GM10248 (cell line): Measurements from ENCODE around the gene LLPH.

Experiments used
- CTCF ChIA-PET: fragments of 300-600 bp; sonication (Branson Sonifier 250); formaldehyde crosslinking; extraction: SDS; loops from one replicate; lab custom pipeline; 2021; ENCODE audit warnings: antibody characterized with exemption; lab: Yijun Ruan, JAX
- POLR2A ChIA-PET: fragments of 350-650 bp; sonication (Branson Sonifier 250); formaldehyde crosslinking; extraction: SDS; loops from one replicate; lab custom pipeline; 2020; ENCODE audit warnings: antibody characterized with exemption; lab: Yijun Ruan, JAX
- DNase-seq: peaks from one replicate; pipeline ENCODE4 v3.0.0; 2012; ENCODE audit errors: extremely low spot score
- CTCF ChIP-seq: IDR thresholded peaks from 2 replicates; pipeline ENCODE4 v1.5.1; 2012; ENCODE audit warnings: mild to moderate bottlenecking, low read depth; ENCODE audit errors: extremely low read depth, missing control alignments, control extremely low read depth

Gene LLPH

GRCh38 chr12:66131067-66131688, 628 bp upstream of the LLPH start:
- ChIA-PET POLR2A (interaction anchor here (1.0 kb wide), 1 partner anchor 38 kb away, joined by 3 read pairs; the partner anchor contains the start of gene TMBIM4), CTCF (interaction anchor here (0.7 to 1.5 kb wide), 9 partner anchors 9 to 105 kb away, joined by 3 to 6 read pairs (median 4); no protein-coding TSS in a partner anchor)
- no peak for DNase-seq
- no peak for TF ChIP-seq CTCF

GRCh38 chr12:66129934-66130266, 650 bp downstream of the LLPH start:
- CTCF ChIA-PET = interaction anchor here (1.3 kb wide), 1 partner anchor 12 kb away, joined by 4 read pairs; no protein-coding TSS in a partner anchor
- DNase-seq = no peak
- POLR2A ChIA-PET = no interaction called here
- no peak for TF ChIP-seq CTCF

GRCh38 chr12:66127650-66128049, 2.9 kb downstream of the LLPH start:
- ChIA-PET POLR2A (no interaction called here), CTCF (no interaction called here)
- no peak for TF ChIP-seq CTCF
- no peak for DNase-seq

GRCh38 chr12:66120477-66120876, 10.1 kb downstream of the LLPH start:
- no peak for TF ChIP-seq CTCF
- no peak for DNase-seq
- ChIA-PET POLR2A (interaction anchor here (0.6 kb wide), 1 partner anchor 270 kb away, joined by 4 read pairs; no protein-coding TSS in a partner anchor), CTCF (interaction anchor here (1.0 to 5.9 kb wide), 4 partner anchors 14 to 564 kb away, joined by 3 to 40 read pairs (median 4); no protein-coding TSS in a partner anchor)

- ChIA-PET CTCF (interaction anchor here (1.2 to 5.9 kb wide), 3 partner anchors 13 to 563 kb away, joined by 3 to 40 read pairs (median 5); no protein-coding TSS in a partner anchor), POLR2A (interaction anchor here (0.8 kb wide), 1 partner anchor 52 kb away, joined by 4 read pairs; no protein-coding TSS in a partner anchor)
- DNase-seq = no peak
- TF ChIP-seq CTCF = no peak
These were observed 10.7 kb downstream of the LLPH start for GRCh38 chr12:66119870-66120241.

GRCh38 chr12:66119229-66119869, 11.2 kb downstream of the LLPH start:
- DNase-seq = no peak
- ChIA-PET POLR2A (interaction anchor here (0.8 kb wide), 1 partner anchor 52 kb away, joined by 4 read pairs; no protein-coding TSS in a partner anchor), CTCF (interaction anchor here (1.2 to 5.9 kb wide), 4 partner anchors 11 to 563 kb away, joined by 3 to 40 read pairs (median 4); partner anchors contain the start of gene LLPH)
- no peak for TF ChIP-seq CTCF
